Neural cell (in vitro differentiated cells): Measurements from ENCODE around the gene NFXL1.

Experiments used
- CTCF ChIP-seq: fragments of 450-650 bp; IDR thresholded peaks from 2 replicates; pipeline ENCODE4 v1.5.1; 2014; ENCODE audit warnings: antibody characterized with exemption, mild to moderate bottlenecking, moderate library complexity; ENCODE audit not compliant: poor library complexity, severe bottlenecking
- POLR2AphosphoS5 ChIP-seq: IDR thresholded peaks from 2 replicates; pipeline ENCODE4 v1.6.1; 2012

GRCh38 chr4:47862297-47862696, 52.1 kb downstream of the NFXL1 start:
- TF ChIP-seq POLR2AphosphoS5 (no peak), CTCF (no peak)
